ENCODE results near the gene HACL1. TPM values are rescaled to one million over a fixed set of nuclear protein-coding genes. Genes with fewer than 3 reads are reported as not detected.

The HACL1 gene
- total RNA-seq, 2 donors from 2014 or later, result 13.1 to 19.1 TPM

DNA sequence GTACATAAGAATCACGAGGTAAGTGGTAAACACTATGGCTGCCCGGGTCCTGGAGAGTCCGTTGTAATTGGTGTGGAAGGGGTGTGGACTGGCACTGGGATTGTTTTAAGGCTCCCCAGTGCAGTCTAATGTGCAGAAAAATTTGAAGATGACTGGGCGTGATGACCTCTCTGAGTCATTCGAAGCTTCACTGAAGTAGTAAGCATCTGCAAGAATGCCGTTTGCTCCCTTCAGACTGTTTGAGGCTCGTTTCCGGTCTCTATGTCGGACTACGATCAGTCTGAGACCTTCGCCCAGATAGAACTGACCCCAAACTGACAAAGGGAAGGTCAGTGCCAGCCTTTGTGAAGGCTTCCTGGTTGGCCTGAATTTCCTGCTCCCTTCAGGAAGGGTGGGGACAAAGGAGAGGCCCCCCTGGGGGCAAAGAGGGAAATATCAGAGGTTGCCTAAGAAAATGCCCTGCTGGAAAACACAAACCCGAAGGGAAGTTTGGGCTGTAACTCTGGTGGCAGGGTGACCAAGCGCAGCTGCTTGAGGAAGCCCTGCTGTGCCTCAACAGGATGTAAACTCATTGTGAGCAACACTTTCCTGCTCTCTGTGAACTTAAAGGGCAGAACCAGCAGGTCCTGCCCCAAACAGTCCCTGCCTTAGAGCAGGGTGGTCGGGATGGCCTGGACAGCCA is 34.8 kb upstream of the HACL1 start:
- H3K27ac ChIP-seq, result peak overlapping the region; percentile 10
- TF ChIP-seq, protein P1, sequence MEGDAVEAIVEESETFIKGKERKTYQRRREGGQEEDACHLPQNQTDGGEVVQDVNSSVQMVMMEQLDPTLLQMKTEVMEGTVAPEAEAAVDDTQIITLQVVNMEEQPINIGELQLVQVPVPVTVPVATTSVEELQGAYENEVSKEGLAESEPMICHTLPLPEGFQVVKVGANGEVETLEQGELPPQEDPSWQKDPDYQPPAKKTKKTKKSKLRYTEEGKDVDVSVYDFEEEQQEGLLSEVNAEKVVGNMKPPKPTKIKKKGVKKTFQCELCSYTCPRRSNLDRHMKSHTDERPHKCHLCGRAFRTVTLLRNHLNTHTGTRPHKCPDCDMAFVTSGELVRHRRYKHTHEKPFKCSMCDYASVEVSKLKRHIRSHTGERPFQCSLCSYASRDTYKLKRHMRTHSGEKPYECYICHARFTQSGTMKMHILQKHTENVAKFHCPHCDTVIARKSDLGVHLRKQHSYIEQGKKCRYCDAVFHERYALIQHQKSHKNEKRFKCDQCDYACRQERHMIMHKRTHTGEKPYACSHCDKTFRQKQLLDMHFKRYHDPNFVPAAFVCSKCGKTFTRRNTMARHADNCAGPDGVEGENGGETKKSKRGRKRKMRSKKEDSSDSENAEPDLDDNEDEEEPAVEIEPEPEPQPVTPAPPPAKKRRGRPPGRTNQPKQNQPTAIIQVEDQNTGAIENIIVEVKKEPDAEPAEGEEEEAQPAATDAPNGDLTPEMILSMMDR (IDR thresholded peaks at IDR 0.05), result no peak
- H3K4me1 ChIP-seq, result no peaks in the 10 kb centered on the region
- no peak for DNase-seq
- H3K9me3 ChIP-seq, result no peaks in the 10 kb centered on the region
- H3K4me3 ChIP-seq, result no peak overlapping the region
- no peaks in the 10 kb centered on the region for H3K36me3 ChIP-seq
- H3K27me3 ChIP-seq, result no peaks in the 10 kb centered on the region
- H3K9ac ChIP-seq (ENCODE audit: low read depth in 2 of 2, low read length in 2 of 2), result no peak overlapping the region
- intact Hi-C loops (cut with DNase I), result loop anchor here (10.0 kb wide), 1 partner anchor 609 kb away; no protein-coding TSS in a partner anchor

DNA sequence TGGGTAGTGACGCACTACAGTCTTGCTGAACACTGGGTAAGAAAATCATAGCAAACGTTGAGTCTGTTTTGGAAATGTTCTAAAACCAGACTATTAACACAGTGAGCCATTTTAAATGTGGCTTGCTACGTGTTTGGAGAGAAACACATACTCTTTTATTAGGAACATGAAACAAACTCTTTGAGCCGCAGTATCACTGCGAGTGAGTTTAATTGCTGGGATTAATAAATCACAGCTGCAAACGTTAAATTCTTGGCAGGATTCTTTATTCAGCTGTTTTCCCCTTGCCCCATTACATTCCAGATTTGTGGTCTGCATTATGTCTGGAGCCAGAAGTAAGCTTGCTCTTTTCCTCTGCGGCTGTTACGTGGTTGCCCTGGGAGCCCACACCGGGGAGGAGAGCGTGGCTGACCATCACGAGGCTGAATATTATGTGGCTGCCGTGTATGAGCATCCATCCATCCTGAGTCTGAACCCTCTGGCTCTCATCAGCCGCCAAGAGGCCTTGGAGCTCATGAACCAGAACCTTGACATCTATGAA is 33.8 kb upstream of the HACL1 start:
- TF ChIP-seq, protein P1 (IDR thresholded peaks at IDR 0.05), result no peak
- no peaks in the 10 kb centered on the region for H3K27me3 ChIP-seq
- no peak overlapping the region for H3K4me3 ChIP-seq
- H3K36me3 ChIP-seq, result no peaks in the 10 kb centered on the region
- H3K9me3 ChIP-seq, result no peaks in the 10 kb centered on the region
- no peak overlapping the region for H3K9ac ChIP-seq (ENCODE audit: low read depth in 2 of 2, low read length in 2 of 2)
- no peak for DNase-seq
- H3K4me1 ChIP-seq, result no peaks in the 10 kb centered on the region
- intact Hi-C loops (cut with DNase I), result loop anchor here (10.0 kb wide), 1 partner anchor 610 kb away; no protein-coding TSS in a partner anchor
- H3K27ac ChIP-seq, result peak overlapping the region; percentile 10

DNA sequence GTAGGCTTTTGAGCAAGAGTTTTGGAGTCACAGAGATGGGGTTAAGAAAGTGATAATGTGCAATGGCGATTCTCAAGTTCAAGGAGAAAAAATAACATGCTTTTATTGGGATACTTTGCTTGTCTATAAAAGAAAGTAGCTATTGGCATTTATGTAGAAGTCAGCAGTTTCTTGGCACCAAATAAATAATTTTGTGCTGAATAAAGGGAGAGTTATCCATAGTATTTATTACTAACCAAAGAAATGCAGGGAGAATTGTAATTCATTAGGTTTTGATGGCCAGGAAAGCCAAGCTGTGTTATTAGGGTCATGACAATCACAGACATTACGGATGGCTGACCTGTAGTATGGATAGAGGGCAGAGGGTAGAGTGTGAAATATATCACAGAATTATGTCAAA is 33.3 kb upstream of the HACL1 start:
- intact Hi-C loops (cut with DNase I), result loop anchor here (5.0 to 10.0 kb wide), 2 partner anchors 173 to 610 kb away; no protein-coding TSS in a partner anchor
- Histone ChIP-seq H3K9me3 (no peaks in the 10 kb centered on the region), H3K27ac (no peak overlapping the region), H3K9ac (ENCODE audit: low read depth in 2 of 2, low read length in 2 of 2) (no peak overlapping the region), H3K36me3 (no peaks in the 10 kb centered on the region), H3K4me1 (no peaks in the 10 kb centered on the region), H3K27me3 (no peaks in the 10 kb centered on the region), H3K4me3 (no peak overlapping the region)
- no peak for DNase-seq
- TF ChIP-seq, protein P1 (IDR thresholded peaks at IDR 0.05), result no peak

DNA sequence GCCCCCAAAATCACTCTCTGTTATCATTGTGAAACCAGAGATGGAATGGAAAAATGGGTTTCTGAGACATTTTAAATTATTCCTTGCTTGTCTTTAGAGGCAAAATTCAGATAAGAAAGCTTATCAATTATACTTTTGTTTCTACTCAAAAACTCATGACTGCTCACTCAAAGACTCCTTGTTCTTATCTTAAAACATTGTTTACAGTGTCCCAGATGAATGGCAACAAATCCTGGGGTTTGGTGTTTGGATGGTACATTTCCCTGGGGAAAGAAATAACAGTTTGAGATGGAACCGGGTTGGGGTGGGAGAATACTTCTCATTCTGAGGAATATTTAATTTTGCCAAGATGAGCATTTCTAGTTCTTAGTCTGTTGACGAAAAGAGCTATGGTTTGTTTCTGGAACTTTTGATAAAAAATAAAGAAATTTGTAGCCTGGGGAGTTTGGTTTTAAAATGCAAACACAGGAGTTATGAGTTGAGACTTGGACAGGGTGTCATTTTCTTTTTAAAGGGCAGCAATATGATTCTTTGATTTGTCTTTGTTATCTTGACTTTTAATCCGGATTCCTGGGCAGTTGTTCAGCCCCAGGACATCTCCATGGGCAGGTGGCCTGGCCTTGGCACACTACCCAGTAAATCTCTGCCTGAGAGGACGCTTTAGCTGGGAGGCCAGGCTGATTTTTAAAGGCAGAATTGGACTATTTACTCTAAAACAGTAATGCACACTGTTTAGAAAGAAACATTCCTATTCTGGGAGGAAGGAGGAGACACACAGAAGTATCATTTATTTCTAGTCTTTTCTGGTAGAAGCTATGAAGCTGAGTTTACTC is 32.6 kb upstream of the HACL1 start:
- no peaks in the 10 kb centered on the region for H3K9me3 ChIP-seq
- no peaks in the 10 kb centered on the region for H3K4me1 ChIP-seq
- no peak overlapping the region for H3K9ac ChIP-seq (ENCODE audit: low read depth in 2 of 2, low read length in 2 of 2)
- H3K27me3 ChIP-seq, result no peaks in the 10 kb centered on the region
- H3K4me3 ChIP-seq, result no peak overlapping the region
- intact Hi-C loops (cut with DNase I), result loop anchor here (5.0 to 10.0 kb wide), 2 partner anchors 173 to 611 kb away; no protein-coding TSS in a partner anchor
- TF ChIP-seq, protein P1 (IDR thresholded peaks at IDR 0.05), result no peak
- DNase-seq, result no peak
- H3K27ac ChIP-seq, result no peak overlapping the region
- H3K36me3 ChIP-seq, result no peaks in the 10 kb centered on the region

DNA sequence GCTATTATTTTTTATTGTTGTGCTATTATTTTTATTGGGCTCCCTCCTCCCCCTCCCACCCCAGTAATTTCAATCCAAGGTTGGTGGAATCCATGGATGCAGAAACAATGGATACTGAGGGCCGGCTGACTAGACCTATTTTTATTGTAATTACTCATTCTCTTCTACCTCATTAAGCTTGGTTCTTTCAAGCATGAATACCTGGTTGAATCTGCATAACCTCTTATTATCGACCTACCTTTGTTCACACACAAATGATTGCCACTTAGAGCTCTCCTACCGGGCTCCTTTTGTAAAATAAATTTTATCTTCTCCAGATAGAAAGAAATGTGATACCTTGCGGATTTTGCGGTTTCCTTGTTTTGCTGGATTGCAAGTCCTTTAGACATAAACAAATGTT is 31.8 kb upstream of the HACL1 start:
- DNase-seq, result no peak
- intact Hi-C loops (cut with DNase I), result loop anchor here (5.0 to 10.0 kb wide), 2 partner anchors 174 to 612 kb away; no protein-coding TSS in a partner anchor
- no peaks in the 10 kb centered on the region for H3K9me3 ChIP-seq
- H3K4me3 ChIP-seq, result no peak overlapping the region
- H3K4me1 ChIP-seq, result no peaks in the 10 kb centered on the region
- H3K36me3 ChIP-seq, result no peaks in the 10 kb centered on the region
- H3K27me3 ChIP-seq, result no peaks in the 10 kb centered on the region
- TF ChIP-seq, protein P1 (IDR thresholded peaks at IDR 0.05), result no peak
- H3K9ac ChIP-seq (ENCODE audit: low read depth in 2 of 2, low read length in 2 of 2), result no peak overlapping the region
- no peak overlapping the region for H3K27ac ChIP-seq
